ENCODE results near the gene JDP2.
"Not testable (repeated sequence)": the region's sequence is repeated elsewhere in the genome, so short reads cannot be mapped to it uniquely, and the experiment has no call there.

JDP2 gene

DNA sequence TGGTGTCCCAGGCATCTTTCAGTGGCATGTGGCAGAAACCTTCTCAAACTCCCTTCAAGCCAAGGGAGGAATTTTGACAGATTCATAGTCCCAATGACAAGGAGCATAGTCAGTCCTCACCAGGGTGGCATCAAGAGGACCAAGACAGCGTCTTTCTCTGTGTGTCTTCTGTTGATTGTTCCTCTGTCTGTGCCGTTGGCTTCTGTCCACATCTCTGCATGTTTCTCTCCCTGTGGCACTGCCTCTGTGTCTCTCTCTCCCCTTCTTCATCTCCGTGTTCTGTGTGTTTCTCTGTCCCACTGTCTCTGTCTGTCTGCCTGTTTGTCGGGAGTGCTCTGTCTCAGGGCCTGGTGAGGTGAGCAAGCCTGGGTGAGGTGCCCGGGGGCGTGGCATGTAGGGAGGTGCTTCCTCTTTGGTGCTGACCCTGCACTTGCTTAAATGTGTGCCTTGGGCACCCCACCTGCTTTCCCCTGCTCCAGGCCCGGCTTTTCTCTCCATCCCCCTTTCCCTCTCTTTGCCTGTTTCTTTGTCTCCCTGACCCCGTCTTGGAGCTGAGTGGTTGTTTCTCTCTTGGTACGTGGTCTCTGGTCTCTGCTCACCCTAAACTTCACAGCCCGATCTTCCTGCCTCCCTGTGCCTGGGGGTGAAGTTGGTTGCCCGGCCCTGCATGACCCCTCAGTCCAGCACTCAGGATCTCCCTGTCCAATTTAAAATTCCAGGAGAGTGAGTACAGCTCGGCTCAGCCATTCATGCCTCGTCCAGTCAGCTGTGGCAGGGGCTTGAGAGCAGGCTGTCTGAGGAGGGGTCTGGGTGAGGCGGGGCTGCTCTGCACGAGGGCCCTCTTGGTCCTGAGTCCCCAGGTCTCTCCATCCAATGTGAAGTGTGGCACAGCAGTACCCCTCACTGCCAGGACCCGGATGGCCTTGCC is 28.5 kb downstream of the JDP2 start:
- no peak for DNase-seq (ENCODE audit: low read depth in 2 of 2)

DNA sequence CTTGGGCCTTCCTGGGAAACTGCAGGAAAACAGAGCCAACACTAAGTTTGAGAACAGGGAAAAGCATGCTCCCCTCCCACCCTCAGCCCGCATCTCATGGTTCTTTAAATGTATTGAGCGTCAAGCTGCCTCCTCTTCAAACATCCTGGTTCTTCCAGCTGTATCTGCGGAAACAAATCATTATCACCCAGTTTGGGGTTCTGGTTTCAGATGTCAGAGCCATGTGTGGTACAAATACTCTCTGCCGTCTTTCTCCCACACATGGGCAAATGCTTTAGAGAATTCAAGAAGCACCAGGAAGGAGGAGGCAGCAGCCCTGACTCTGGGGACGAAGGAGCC is 29.1 kb downstream of the JDP2 start:
- no peak for DNase-seq (ENCODE audit: low read depth in 2 of 2)

DNA sequence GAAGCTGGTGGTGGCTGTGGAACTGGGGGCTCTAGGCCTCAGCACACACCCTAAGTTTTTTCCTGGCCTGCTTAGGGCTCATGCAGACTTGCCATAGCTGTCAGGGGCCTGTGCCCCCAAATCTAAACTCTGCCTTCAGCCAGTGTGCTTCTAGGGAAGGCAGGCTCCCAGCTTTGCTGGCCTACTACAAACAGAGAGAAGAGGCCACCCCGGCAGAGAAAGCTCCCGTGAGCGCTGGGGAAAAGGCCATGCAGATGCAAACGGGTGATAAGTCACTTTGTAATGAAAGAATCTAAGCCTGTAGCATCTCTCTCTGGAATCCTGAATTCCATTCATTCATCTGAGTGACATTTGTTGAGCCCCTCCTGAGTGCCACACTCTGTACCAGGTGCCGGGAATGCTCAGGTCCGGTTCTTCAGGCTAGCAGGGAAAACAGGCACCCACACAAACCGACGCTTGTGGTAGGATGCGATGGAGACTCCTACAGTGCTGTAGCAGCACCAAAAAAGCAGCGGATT is 29.9 kb downstream of the JDP2 start:
- no peak for DNase-seq (ENCODE audit: low read depth in 2 of 2)

DNA sequence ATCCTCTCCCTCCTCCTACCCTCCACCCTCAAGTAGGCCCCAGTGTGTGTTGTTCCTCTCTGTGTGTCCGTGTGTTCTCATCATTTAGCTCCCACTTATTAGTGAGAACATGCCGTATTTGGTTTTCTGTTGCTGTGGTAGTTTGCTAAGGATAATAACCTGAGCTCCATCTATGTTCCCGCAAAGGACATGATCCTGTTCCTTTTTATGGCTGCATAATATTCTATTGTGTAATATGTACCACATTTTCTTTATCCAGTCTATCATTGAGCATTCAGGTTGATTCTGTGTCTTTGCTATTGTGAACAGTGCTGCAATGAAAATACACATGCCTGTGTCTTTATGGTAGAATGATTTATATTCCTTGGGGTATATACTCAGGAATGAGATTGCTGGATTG is 30.5 kb downstream of the JDP2 start:
- no peak for DNase-seq (ENCODE audit: low read depth in 2 of 2)

DNA sequence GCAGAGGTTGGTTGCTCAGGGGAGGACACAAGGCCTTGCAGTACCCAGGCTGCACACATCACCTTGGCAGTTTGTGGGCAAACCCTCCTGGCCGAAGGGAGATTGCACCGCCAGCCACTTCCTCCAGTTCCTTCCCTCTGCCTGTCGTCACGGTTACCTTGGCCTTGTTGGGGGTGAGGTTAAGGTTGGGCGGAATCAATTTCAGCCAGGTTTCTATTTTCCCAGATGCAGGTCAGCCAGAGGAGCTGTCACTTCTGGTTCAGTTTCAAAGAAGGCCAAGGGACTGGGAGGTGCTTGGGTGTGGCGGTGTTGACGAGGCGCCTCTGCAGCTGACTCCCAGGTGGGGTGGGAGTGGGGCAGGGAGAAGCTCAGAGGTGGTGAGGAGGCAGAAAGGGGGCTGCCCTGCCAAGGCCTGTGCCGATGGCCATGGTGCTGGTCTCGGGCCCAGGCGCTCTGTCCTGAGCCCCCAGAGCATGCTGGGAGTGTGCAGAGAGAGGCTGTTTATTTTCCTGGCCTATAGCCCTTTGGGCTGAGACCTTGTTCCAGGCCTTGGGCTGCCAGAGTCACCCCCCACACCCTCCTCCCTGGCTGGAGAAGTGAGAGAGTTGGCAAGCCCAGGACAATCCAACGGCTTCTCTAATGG is 31.4 kb downstream of the JDP2 start:
- no peak for DNase-seq (ENCODE audit: low read depth in 2 of 2)

DNA sequence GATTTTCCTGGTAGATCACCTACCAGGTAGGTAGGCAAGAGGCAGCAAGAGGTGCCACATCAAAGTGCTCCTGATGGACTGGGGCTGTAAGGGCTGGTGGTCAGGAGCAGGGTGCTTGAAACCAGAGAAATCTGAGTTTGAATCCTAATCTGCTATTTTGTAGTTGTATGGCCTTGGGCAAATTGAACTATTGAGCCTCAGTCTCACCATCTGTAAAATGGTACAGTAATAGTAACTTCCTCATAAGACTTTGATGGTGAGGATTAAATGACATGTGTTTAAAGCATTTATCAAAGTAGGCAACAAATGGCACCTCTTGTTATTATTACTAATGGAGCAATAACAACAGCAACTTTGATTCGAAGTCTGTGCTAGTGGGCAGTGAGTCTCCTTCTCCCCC is 32.0 kb downstream of the JDP2 start:
- DNase-seq (ENCODE audit: low read depth in 2 of 2) = no peak

DNA sequence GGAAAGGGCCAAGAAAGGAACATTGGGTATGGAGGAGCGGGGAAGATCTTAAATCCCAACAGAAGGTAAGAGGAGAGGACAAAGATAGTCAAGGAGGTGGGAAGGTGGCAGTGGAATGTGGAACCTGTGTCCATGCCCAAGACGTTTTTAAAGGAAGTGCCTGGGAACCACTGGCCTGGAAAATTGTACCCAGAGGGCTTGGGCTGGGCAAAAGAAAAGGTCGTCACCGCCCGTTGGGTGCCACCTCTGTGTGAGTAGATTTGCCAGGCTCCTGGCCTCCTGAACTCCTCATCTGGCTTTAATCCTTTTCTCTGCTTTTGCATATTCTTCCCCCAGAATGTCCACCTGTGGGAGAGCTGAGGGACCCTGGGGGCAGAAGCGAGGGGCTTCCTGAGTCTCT is 32.6 kb downstream of the JDP2 start:
- no peak for DNase-seq (ENCODE audit: low read depth in 2 of 2)

DNA sequence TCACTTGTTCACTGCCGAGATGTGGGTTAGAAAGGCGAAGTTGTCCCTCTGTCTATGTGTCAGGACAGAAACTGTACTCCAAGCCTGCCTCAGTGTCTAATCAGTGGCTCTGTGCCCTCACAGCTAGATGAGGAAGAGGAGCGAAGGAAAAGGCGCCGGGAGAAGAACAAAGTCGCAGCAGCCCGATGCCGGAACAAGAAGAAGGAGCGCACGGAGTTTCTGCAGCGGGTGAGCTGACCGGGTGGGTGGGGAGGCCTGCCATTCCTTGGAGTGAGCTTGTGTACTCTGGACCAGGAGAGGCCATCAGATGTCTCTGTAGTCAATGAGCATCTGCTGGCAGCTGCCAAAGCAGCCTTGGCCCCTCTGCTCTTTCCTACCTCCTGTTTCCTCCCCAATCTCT is 33.5 kb downstream of the JDP2 start:
- DNase-seq (ENCODE audit: low read depth in 2 of 2) = no peak

DNA sequence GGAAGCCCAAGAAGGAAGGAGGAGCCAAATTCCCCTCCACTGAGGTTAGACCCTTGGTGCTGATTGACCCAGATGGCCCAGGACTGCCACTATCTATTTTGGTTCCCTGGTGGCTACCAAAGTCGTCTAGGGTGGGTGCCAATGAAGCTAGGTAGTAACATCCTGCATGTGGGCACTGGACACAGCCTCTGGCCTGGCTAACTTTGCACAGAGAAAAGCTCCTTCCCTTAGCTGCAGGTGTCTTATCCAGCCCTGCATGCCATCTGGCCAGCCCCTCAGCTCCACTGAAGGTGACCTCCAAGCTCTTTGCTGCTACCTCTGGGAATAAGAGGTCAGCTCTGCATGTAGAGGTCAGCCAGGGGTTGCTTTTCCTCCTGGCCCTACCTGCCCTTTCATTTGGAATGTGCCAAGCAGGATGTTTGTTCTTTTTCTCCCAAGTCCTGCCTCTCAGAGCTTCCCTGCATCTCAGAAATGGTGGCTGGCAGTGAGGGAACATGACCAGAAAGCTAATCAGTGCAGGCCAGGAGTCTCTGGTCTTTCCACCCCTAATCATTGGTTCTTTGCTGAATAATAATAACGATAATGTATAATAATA is 34.0 kb downstream of the JDP2 start:
- DNase-seq (ENCODE audit: low read depth in 2 of 2) = no peak

DNA sequence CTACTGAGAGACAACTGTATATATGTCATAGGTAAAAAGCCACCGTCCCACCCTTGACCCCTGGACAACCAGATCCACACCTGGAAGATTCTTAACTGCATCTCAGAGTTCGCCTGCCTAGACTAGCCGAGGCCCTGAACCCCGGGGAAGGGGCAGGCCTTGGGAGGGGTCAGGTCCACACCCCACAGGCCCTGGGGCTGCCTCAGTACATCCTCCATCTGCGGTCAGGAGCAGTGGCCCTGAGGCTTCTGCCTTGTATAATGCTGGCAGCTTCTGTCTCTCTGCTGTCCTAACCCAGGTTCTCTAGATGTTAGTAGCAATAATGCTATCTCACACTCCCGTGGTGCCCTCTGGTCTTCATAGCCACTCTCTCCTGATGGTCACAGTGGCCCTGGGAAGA is 36.8 kb downstream of the JDP2 start:
- DNase-seq (ENCODE audit: low read depth in 2 of 2) = no peak

DNA sequence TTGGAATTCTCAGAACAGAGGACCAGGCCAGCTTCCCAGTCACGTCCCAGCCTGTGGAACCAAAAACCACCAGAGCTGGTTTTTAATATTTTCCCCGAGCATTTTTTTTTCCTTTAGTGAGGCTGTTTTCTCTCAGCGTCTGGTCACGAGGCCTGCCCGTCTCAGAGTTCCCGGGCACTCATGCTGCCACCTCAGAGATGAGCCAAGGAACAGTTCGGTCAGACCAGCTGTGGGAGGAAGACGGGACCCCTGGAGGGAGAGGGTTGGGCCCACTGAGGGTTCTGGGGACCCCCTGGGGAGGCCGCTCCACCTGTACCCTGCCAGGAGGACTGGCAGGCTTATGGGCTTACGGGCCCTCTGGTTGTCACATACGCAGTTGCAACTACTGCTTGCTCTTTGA is 39.9 kb downstream of the JDP2 start:
- DNase-seq (ENCODE audit: low read depth in 2 of 2) = no peak

DNA sequence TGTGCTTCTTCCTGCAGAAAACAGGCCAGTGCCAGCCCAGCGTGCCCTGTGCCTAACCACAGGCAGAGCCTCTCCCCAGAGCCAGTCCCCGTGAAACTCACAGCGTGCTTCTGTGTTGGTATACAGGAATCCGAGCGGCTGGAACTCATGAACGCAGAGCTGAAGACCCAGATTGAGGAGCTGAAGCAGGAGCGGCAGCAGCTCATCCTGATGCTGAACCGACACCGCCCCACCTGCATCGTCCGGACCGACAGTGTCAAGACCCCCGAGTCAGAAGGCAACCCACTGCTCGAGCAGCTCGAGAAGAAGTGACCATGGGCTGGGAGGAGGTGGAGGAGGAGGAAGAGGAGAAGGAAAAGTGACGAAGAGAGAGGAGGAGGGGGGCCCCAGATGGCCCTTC is 41.3 kb downstream of the JDP2 start:
- no peak for DNase-seq (ENCODE audit: low read depth in 2 of 2)

DNA sequence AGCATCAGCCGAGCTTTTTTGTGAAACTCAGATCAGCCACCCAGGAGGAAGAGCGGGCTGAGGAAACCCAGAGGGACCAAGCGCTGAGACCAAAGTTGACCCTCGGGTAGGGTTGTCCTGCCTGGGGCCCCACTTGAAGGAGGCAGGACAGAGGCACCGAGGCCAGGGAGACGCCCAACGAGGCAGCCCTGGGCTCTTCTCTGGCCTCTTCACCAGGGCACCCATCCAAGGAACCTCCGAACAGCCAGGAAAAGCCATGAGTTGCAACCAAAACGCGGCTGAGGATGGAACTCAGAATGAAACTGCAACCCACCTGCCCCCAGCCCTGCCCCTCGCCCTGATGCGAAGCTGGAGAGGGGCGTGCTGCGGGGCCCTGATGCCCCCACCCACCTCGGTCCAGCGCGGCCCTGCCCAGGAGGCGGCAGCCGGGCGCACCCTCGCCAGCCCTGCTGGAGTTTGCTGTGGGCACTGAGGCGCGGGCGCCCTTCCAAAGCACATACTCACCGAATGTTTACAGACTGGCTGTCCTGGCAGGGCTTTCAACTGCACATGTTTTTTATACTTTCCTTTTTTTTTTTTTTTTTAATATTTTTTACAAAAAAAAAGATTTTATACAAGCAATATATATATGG is 41.9 kb downstream of the JDP2 start:
- DNase-seq (ENCODE audit: low read depth in 2 of 2) = no peak

DNA sequence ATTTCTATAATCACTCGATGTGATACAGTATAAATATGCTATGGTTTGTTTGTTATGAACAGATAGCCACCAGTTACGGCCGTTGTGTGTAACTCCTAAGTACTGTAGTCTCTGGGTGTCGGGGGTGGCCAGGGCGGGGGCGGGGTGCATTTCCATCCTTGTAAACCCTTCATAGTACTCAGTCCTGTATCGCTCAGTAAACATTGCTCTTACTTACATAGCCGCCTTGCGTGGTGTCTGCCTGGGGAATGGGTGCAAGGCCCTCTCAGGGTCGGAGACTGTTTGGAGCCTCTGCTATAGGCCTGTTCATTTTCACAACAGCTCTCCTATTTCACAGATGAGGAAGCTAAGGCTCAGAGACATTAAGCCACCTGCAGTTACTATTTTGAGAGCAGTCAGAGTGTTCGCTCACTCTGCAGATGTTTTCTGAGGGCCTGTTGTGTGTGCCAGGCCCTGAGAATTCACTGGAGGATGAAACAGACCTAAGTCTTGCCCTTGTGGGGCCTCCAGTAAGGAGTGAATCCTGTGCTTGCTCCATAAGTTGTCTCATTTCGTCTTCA is 42.5 kb downstream of the JDP2 start:
- DNase-seq (ENCODE audit: low read depth in 2 of 2) = no peak

DNA sequence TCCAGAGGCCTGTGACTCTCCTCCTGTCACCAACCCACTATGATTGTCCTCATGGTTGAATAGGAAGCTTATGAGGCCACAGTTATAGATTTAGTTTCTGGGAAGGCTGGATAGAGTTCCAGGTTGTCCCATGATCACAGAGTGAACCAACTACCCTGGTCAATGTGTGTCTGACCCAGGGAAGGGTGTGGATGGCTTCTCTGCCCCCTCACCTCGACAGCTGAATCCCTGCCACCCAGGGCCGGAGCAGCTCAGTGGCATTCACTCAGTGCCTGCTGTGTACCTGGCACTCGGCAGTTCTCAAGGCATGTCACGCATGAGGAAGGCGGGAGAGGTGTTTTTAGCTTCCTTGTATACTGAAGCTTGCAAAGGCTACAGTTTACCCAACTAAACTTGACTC is 43.2 kb downstream of the JDP2 start:
- DNase-seq (ENCODE audit: low read depth in 2 of 2) = no peak

DNA sequence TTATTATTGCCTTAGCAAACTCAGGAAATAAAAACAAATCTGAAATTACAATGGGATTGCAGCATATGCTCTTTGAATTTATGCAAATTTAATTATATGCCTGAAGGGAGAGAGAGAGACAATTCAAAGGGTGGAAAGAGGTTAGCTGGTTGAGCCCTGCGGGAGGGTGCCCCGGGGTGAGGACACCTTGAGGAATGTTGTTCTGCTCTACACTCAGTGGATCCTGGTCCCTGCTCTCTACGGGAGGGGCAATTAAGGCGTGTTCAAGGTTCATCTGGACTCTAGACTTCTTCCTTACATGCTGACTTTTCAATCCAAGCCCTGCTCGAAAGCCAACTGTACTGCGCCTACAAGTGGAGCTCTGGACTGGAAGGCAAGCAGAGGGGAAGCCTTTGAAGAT is 46.3 kb downstream of the JDP2 start:
- not testable (repeated sequence) for DNase-seq (ENCODE audit: low read depth in 2 of 2)

DNA sequence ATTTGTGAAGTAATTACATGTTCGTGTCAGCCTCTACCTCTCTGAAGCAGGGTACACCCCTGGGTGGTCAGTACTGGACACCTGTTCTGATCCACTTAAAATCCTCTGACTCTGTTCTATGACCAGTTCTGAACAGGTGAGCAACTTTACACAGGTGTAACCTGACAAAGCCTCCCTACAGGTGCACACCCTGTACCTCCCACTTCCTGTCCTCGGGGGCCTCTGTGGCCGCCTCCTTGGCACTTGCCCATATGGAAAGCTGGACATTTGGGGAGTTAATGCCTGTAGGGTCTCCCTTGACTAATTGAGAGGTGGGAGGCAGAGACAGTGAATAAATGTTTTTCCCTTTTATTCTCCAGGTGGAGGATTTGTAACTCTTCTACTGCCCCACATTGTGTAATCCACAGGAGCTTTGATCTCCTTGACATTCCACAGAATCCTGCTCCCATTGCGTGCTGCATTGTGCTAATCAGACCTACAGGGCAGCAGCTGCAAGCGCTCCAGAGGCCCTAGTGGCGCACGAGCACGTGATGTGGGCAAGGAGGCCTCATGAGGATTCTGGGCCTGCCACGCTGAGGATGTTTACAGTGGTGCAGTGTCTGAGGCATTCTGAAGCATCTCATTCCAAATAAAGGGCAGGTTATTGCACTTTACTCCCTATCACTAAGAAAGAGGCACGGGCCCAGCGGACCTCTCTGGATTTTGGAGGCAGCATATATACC is 48.6 kb downstream of the JDP2 start:
- DNase-seq (ENCODE audit: low read depth in 2 of 2) = no peak

DNA sequence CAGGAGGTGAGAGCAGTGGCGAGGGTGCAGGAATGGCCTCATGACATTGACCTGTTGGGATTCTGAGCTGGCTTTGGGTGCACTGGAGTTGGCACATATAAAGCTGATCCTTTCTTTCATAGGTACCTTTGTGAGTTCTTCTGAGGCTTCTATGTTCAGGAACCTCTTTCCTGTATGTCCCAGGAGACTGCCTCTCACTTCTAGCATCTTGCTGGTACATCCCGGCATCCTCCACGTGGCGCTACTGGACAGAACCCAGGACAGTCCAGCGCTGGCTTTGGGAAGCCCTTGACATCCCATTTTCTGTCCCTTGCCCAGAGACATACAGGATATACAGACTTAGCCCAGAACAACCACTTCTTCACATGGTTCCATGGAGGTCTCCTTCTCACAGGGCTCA is 50.1 kb downstream of the JDP2 start:
- DNase-seq (ENCODE audit: low read depth in 2 of 2) = no peak

DNA sequence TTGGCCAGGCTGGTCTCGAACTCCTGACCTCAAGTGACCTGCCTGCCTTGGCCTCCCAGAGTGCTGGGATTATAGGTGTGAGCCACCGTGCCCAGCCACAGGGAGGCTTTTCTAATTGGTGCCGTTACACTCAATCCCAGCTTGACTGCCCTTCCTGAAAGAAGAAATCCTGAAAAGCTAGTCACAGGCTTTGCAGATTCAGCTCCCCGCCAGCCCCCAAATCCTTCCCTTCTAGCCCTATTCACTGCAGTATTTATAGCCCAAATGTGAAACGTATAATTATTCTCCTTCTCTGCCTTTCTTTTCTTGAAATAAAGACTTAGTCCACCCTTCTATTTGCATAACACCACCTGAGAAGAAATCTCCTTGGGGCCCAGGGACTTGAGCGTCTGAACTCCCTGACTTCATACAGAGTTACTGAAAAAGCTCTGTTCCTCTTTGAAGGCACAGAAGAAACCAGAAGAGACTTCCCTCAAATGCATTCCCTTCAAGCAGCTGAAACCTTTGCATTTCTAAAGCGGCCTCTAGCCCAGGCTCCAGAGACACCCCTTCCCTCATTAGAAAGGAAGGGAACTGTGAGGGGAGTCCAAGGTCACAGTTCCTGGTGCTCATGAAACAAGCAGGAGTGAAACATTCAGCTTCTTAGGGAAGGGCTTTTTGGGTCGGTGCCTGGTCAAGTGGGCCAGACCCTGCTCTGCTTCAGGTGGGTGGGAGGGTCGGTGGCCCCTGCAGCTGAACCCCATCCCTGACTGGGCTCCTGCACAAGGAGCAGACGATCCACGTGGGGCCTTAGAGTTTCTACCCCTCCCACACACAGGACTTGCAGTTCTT is 52.2 kb downstream of the JDP2 start:
- DNase-seq (ENCODE audit: low read depth in 2 of 2) = no peak

DNA sequence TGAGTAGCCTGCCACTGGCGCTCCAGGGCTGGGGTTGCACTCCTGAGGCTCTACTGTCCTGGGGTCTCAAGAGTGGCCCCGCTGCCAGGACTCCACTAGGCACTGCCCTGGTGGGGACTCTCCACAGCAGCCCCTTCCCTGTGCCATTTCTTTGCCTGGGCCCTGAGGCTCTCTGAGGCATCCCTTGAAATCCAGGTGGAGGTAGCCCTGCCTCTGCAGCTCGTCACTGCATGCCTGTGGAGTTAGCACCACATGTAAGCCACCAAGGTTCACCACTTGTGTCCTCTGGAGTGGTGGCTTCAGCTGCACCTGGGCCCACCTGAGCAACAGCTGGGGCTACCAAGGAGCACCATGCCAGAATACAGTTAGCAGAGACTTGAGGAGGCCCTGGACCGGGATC is 54.5 kb downstream of the JDP2 start:
- DNase-seq (ENCODE audit: low read depth in 2 of 2) = no peak
